Esophagus muscularis mucosa (tissue), 4 donors: ENCODE results near the gene RCC1.

ENCODE experiments used
- CTCF ChIP-seq, 3 experiments: fragments of 200-600 bp in 2 of 3; fragments of 450-650 bp in 1 of 3; sonication (generic) in 2 of 3; IDR thresholded peaks; one replicate each; pipeline ENCODE4 v1.5.1; 2017 to 2019; ENCODE audit warnings: antibody characterized with exemption in 3 of 3, mild to moderate bottlenecking in 2 of 3, moderate library complexity in 1 of 3
- EP300 ChIP-seq: sonication (generic); formaldehyde crosslinking; IDR thresholded peaks from one replicate; pipeline ENCODE4 v1.6.1; 2017; ENCODE audit warnings: antibody characterized with exemption
- POLR2A ChIP-seq: fragments of 450-650 bp; IDR thresholded peaks from one replicate; pipeline ENCODE4 v1.6.1; 2017; ENCODE audit warnings: antibody characterized with exemption, moderate library complexity, mild to moderate bottlenecking, low read depth
- POLR2AphosphoS5 ChIP-seq, 2 donors: sonication (generic); formaldehyde crosslinking; IDR thresholded peaks; one replicate each; pipeline ENCODE4 v1.6.1; 2017; ENCODE audit warnings: antibody characterized with exemption in 2 of 2

DNA sequence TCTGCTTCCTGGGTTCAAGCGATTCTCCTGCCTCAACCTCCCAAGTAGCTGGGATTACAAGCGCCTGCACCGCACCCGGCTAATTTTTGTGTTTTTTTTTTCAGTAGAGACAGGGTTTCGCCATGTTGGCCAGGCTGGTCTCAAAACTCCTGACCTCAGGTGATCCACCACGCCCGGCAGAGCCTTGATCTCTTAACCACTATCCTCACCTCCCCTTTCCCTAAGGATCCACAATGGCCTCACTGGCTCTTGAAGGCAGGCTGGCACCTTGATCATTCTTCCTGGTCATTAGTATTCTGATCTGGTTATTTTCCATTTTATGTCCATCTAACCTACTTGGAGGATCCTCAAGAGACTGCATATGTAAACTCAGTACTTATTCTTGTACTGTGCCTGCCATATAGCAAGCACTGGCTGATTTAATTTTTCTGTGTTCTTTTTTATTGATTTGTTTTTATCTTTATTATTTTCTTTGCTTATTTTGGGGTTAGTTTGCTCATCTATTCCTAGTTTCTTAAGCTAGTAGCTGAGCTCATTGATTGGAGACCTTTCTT is 6.3 kb downstream of the RCC1 start:
- TF ChIP-seq CTCF (IDR thresholded peaks at IDR 0.05) (no peak), POLR2AphosphoS5 (IDR thresholded peaks at IDR 0.05) (no peak), POLR2A (no peak), EP300 (no peak)
